Measurements from ENCODE around the gene NPHP1.

Gene NPHP1

DNA sequence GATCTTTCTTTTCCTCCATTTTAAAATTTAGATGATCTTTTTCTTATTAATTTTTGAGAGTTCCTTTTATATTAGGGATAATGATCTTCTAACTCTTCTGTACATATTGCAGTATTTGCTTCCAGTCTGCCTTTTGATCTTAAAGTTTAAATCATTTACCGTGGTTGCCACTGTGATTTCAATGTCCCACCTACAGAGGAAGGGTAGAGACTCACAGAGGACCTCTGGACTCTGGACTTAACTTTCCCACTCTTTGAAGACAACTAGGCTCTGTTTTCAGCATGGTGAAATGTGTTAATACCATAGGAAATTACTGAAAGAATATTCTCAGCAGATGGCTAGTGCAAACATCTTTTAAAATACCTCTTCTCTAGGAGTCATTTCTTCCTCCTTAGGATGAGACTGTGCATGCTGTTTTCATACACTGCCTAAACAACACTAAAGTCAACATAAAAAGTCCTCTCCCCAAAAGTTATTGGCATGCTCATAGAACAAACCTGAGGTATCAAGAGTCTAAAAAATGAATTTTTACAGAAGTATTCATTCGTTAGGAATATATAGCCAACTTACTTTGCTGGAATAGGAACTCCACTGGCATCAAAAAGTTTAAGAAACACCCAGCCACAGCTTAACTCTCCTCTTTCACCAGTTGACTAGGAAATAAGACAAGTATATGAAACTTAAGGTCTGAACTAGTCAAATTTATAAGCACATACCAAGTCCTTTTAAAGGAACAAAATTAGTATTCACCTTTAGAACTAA lies 58.4 kb downstream of the NPHP1 start:
- no peak overlapping the region for H3K27ac ChIP-seq
- no peak for TF ChIP-seq ZFX (IDR thresholded peaks at IDR 0.05; ENCODE audit: borderline replicate concordance)

DNA sequence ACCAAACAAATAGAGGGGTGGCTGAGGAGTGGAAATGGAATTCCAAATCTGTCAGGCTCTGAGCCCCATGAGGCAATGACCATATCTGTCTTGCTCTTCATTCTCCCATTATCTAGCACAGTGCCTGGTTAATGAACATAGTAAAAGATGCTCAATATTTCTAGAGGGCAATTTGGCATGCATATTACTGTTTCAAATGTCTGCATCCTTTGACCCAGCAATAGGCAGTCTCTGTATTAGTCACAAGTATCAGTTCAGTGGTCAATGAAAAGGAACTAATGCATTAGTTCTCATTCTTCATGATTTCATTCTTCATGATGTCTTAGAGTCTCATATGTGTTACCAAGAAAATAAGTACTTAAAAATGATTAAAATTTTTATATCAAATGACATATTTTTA lies 60.8 kb downstream of the NPHP1 start:
- TF ChIP-seq, protein P1, sequence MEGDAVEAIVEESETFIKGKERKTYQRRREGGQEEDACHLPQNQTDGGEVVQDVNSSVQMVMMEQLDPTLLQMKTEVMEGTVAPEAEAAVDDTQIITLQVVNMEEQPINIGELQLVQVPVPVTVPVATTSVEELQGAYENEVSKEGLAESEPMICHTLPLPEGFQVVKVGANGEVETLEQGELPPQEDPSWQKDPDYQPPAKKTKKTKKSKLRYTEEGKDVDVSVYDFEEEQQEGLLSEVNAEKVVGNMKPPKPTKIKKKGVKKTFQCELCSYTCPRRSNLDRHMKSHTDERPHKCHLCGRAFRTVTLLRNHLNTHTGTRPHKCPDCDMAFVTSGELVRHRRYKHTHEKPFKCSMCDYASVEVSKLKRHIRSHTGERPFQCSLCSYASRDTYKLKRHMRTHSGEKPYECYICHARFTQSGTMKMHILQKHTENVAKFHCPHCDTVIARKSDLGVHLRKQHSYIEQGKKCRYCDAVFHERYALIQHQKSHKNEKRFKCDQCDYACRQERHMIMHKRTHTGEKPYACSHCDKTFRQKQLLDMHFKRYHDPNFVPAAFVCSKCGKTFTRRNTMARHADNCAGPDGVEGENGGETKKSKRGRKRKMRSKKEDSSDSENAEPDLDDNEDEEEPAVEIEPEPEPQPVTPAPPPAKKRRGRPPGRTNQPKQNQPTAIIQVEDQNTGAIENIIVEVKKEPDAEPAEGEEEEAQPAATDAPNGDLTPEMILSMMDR (IDR thresholded peaks at IDR 0.05), result no peak
- no peak for TF ChIP-seq ZFX (IDR thresholded peaks at IDR 0.05; ENCODE audit: borderline replicate concordance)
- H3K27ac ChIP-seq, result no peak overlapping the region

- TF ChIP-seq ZFX (IDR thresholded peaks at IDR 0.05; ENCODE audit: borderline replicate concordance), result no peak
- TF ChIP-seq, protein P1 (IDR thresholded peaks at IDR 0.05), result no peak
- H3K27ac ChIP-seq, result no peak overlapping the region
These were observed 64.4 kb downstream of the NPHP1 start for GRCh38 chr2:110140401-110140800.

GRCh38 chr2:110134025-110134424 lies 70.8 kb downstream of the NPHP1 start:
- no peak overlapping the region for H3K27ac ChIP-seq
- TF ChIP-seq ZFX (IDR thresholded peaks at IDR 0.05; ENCODE audit: borderline replicate concordance), result no peak
- TF ChIP-seq, protein P1 (IDR thresholded peaks at IDR 0.05), result no peak

GRCh38 chr2:110131166-110131565 lies 73.6 kb downstream of the NPHP1 start:
- TF ChIP-seq, protein P1 (IDR thresholded peaks at IDR 0.05), result no peak
- no peak for TF ChIP-seq ZFX (IDR thresholded peaks at IDR 0.05; ENCODE audit: borderline replicate concordance)
- no peak overlapping the region for H3K27ac ChIP-seq

DNA sequence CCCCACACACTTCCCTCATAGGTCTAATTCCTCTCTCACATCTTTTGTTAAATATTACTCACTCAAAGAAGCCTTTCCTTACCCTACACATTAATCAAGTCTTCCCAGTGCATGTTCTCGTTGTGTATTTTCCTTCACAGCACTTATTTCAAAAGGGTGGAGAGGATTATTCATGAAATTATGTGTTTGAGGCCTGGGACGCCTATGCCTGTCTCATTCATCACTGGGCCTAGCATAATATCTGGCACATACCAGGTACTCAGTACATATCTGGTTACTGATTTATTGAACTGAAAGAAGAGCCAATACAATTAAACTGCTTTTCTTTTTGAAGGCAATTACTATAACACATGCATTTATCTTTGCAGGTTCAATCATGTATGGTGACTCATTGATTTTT lies 74.1 kb downstream of the NPHP1 start:
- TF ChIP-seq, protein P1 (IDR thresholded peaks at IDR 0.05), result no peak
- no peak for TF ChIP-seq ZFX (IDR thresholded peaks at IDR 0.05; ENCODE audit: borderline replicate concordance)
- H3K27ac ChIP-seq, result no peak overlapping the region

- no peak overlapping the region for H3K27ac ChIP-seq
These were observed 77.9 kb downstream of the NPHP1 start for GRCh38 chr2:110126906-110127305.

More at GRCh38 chr2:110126906-110127305, 77.9 kb downstream of the NPHP1 start:
- TF ChIP-seq, protein P1 (IDR thresholded peaks at IDR 0.05), result no peak
- TF ChIP-seq ZFX (IDR thresholded peaks at IDR 0.05; ENCODE audit: borderline replicate concordance), result no peak
